ENCODE results near the gene KRT26.

DNA sequence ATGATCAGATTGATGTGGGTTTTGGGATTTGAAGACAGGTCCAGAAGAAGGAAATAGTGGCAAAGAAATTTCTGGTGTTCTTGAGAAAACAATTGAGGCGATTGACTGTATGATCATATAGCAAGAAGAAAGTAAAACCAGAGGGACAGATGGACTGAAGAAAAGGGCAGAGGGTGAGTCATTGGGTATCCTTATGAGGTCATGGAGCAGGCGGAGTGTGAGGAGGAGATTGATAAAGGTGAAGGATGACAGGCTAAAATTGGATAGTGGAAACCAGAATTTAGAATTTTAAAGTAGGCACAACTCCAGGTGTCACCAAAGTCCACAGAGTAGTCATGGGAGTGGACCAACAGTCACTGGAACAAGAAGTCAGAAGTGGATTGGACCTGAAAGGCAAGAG, 29.2 kb upstream of the KRT26 start:
- no peak for TF ChIP-seq POLR2AphosphoS5 (IDR thresholded peaks at IDR 0.05; ENCODE audit: low read depth, low read length)
- TF ChIP-seq POLR2A (IDR thresholded peaks at IDR 0.05; ENCODE audit: low read depth, low read length): no peak
- no peak for TF ChIP-seq TAF1 (IDR thresholded peaks at IDR 0.05; ENCODE audit: borderline replicate concordance, low read depth, low read length)
